Neural cell (in vitro differentiated cells): ENCODE data around the gene RAB34. TPM values are rescaled to one million over a fixed set of nuclear protein-coding genes. Genes with fewer than 3 reads are reported as not detected.
A peak's percentile ranks its signal among the peaks of the same experiment; 100 is the strongest.

Experiments
- H2AFZ ChIP-seq: fragments of 200-600, 300-800 bp; sonication (generic), shearing (Covaris generic); 2 replicates; pipeline ENCODE4 v1.6.0; 2014; ENCODE audit warnings: low read depth, mild to moderate bottlenecking, antibody characterized with exemption, low read length, moderate library complexity
- H3F3A ChIP-seq: fragments of 200-600 bp; shearing (Covaris generic); 2 replicates; pipeline ENCODE4 v1.6.1; 2016; ENCODE audit warnings: mild to moderate bottlenecking, moderate library complexity, mixed read lengths, antibody characterized with exemption, low read length; ENCODE audit not compliant: insufficient read depth, poor library complexity, severe bottlenecking
- H3K27ac ChIP-seq: fragments of 200-600, 300-800 bp; sonication (generic), shearing (Covaris generic); 2 replicates; pipeline ENCODE4 v1.5.1; 2014; ENCODE audit warnings: mild to moderate bottlenecking, low read length, moderate library complexity
- H3K27me3 ChIP-seq: fragments of 300-800, 200-600 bp; sonication (generic), shearing (Covaris generic); 2 replicates; pipeline ENCODE4 v1.6.0; 2014; ENCODE audit warnings: mild to moderate bottlenecking, low read depth, low read length, moderate library complexity; ENCODE audit not compliant: insufficient read depth
- H3K36me3 ChIP-seq: fragments of 300-800, 200-600 bp; sonication (generic), shearing (Covaris generic); 2 replicates; pipeline ENCODE4 v1.5.1; 2014; ENCODE audit warnings: mild to moderate bottlenecking, antibody characterized with exemption, low read length, moderate library complexity; ENCODE audit not compliant: insufficient read depth
- H3K4me2 ChIP-seq: fragments of 300-800, 200-600 bp; sonication (generic), shearing (Covaris generic); 2 replicates; pipeline ENCODE4 v1.6.0; 2014; ENCODE audit warnings: mild to moderate bottlenecking, low read length
- H3K4me3 ChIP-seq: fragments of 300-800, 200-600 bp; sonication (generic), shearing (Covaris generic); 2 replicates; pipeline ENCODE4 v1.5.1; 2014; ENCODE audit warnings: mild to moderate bottlenecking, low read length, moderate library complexity
- H3K79me2 ChIP-seq: fragments of 200-600 bp; shearing (Covaris generic); replicated peaks from 2 replicates; pipeline ENCODE4 v1.6.0; 2014; ENCODE audit warnings: mild to moderate bottlenecking, low read length, moderate library complexity; ENCODE audit not compliant: insufficient read depth
- H3K9ac ChIP-seq: fragments of 300-800, 200-600 bp; sonication (generic), shearing (Covaris generic); 2 replicates; pipeline ENCODE4 v1.6.1; 2016; ENCODE audit warnings: mild to moderate bottlenecking, low read length, mixed read lengths
- H3K9me2 ChIP-seq: fragments of 200-600 bp; shearing (Covaris generic); 2 replicates; pipeline ENCODE4 v1.6.1; 2016; ENCODE audit warnings: mild to moderate bottlenecking, low read length, mixed read lengths; ENCODE audit not compliant: insufficient read depth
- H3K9me3 ChIP-seq: fragments of 200-600, 300-800 bp; sonication (generic), shearing (Covaris generic); 2 replicates; pipeline ENCODE4 v1.6.1; 2016; ENCODE audit warnings: mild to moderate bottlenecking, mixed run types, low read length, moderate library complexity, mixed read lengths
- H4K20me1 ChIP-seq: fragments of 200-600 bp; shearing (Covaris generic); 2 replicates; pipeline ENCODE4 v1.6.1; 2016; ENCODE audit warnings: mild to moderate bottlenecking, mixed run types; ENCODE audit not compliant: insufficient read depth
- EP300 ChIP-seq: fragments of 450-650 bp; conservative IDR thresholded peaks from 2 replicates; pipeline ENCODE4 v1.6.1; 2014; ENCODE audit warnings: antibody characterized with exemption, mild to moderate bottlenecking, moderate library complexity; ENCODE audit not compliant: poor library complexity, severe bottlenecking
- EZH2 ChIP-seq: fragments of 200-600, 300-800 bp; shearing (Covaris generic), sonication (generic); IDR thresholded peaks from 2 replicates; pipeline ENCODE4 v1.6.1; 2014; ENCODE audit warnings: antibody characterized with exemption, low read length, borderline replicate concordance, mild to moderate bottlenecking; ENCODE audit not compliant: insufficient read depth, poor library complexity, severe bottlenecking
- MXI1 ChIP-seq: fragments of 450-650 bp; conservative IDR thresholded peaks from 2 replicates; pipeline ENCODE4 v1.6.1; 2014; ENCODE audit warnings: antibody characterized with exemption, mild to moderate bottlenecking; ENCODE audit not compliant: poor library complexity, severe bottlenecking
- POLR2AphosphoS5 ChIP-seq: IDR thresholded peaks from 2 replicates; pipeline ENCODE4 v1.6.1; 2012
- RAD21 ChIP-seq: fragments of 450-650 bp; conservative IDR thresholded peaks from 2 replicates; pipeline ENCODE4 v1.6.1; 2014; ENCODE audit warnings: antibody characterized with exemption, mild to moderate bottlenecking, moderate library complexity
- SMC3 ChIP-seq: fragments of 450-650 bp; conservative IDR thresholded peaks from 2 replicates; pipeline ENCODE4 v1.6.1; 2014; ENCODE audit warnings: antibody characterized with exemption, mild to moderate bottlenecking, moderate library complexity; ENCODE audit not compliant: poor library complexity
- TAF1 ChIP-seq: IDR thresholded peaks from 2 replicates; pipeline ENCODE4 v1.6.1; 2012; ENCODE audit warnings: low read depth
- polyA plus RNA-seq: library from polyadenylated mRNA; depleted of rRNA; stranded (reverse); fragments of >200 nt; gene quantifications from 2 replicates; pipeline ENCODE4 v1.2.3, GENCODE V29; 2014
- TF ChIP-seq, protein P1 (sequence below): IDR thresholded peaks from 2 replicates; pipeline ENCODE4 v1.6.1; 2012; ENCODE audit warnings: borderline replicate concordance
- TF ChIP-seq, protein P2 (sequence below): fragments of 450-650 bp; IDR thresholded peaks from 2 replicates; pipeline ENCODE4 v1.5.1; 2014; ENCODE audit warnings: antibody characterized with exemption, mild to moderate bottlenecking, moderate library complexity; ENCODE audit not compliant: poor library complexity, severe bottlenecking

RAB34 gene
- polyA plus RNA-seq, 1 donor from 2014 or later, result 9.3 TPM

DNA sequence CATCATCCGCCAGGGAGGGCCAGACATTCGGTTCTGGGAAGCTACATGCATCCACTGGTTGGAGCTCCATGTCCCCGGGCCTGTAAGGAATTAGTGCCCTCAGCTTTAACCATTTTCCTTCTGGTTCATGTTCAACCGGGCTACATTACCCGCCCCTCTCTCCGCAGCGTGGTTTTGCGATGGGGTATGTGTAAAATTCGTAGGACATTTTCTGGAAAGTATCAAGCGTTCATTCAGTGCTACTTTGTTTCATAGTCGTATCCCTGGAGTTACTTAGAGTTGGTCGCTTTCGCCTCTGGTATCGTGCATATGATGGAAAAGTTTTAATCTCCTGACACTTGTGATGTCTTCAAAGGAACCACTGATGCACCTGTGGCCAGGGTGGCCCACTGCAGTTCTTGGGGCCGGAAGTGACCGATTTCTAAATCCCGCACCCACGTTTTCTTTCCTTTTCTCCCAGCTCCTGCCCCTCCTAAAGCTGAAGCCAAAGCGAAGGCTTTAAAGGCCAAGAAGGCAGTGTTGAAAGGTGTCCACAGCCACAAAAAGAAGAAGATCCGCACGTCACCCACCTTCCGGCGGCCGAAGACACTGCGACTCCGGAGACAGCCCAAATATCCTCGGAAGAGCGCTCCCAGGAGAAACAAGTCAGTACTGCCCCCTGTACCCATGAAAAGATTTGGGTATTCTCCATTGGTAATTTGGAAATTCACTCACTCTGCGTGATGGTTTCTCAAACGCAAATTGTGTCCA, 2.8 kb upstream of the RAB34 start:
- Histone ChIP-seq H4K20me1 (no peaks in the 10 kb centered on the region), H3K4me3 (peak overlapping the region; percentile 92), H3K9me2 (no peaks in the 10 kb centered on the region), H3F3A (no peaks in the 10 kb centered on the region), H3K36me3 (no peaks in the 10 kb centered on the region), H3K4me2 (peak overlapping the region; percentile 93), H3K9me3 (no peaks in the 10 kb centered on the region), H3K27ac (peak overlapping the region; percentile 84), H2AFZ (peak overlapping the region; percentile 36), H3K27me3 (peaks cover 28% of the 10 kb centered on the region), H3K79me2 (peaks cover 17% of the 10 kb centered on the region), H3K9ac (peak overlapping the region; percentile 88)
- TF ChIP-seq POLR2AphosphoS5 (no peak), EZH2 (no peak), MXI1 (peak; percentile 55)
- TF ChIP-seq, protein P1, sequence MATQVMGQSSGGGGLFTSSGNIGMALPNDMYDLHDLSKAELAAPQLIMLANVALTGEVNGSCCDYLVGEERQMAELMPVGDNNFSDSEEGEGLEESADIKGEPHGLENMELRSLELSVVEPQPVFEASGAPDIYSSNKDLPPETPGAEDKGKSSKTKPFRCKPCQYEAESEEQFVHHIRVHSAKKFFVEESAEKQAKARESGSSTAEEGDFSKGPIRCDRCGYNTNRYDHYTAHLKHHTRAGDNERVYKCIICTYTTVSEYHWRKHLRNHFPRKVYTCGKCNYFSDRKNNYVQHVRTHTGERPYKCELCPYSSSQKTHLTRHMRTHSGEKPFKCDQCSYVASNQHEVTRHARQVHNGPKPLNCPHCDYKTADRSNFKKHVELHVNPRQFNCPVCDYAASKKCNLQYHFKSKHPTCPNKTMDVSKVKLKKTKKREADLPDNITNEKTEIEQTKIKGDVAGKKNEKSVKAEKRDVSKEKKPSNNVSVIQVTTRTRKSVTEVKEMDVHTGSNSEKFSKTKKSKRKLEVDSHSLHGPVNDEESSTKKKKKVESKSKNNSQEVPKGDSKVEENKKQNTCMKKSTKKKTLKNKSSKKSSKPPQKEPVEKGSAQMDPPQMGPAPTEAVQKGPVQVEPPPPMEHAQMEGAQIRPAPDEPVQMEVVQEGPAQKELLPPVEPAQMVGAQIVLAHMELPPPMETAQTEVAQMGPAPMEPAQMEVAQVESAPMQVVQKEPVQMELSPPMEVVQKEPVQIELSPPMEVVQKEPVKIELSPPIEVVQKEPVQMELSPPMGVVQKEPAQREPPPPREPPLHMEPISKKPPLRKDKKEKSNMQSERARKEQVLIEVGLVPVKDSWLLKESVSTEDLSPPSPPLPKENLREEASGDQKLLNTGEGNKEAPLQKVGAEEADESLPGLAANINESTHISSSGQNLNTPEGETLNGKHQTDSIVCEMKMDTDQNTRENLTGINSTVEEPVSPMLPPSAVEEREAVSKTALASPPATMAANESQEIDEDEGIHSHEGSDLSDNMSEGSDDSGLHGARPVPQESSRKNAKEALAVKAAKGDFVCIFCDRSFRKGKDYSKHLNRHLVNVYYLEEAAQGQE, result peak; percentile 1

DNA sequence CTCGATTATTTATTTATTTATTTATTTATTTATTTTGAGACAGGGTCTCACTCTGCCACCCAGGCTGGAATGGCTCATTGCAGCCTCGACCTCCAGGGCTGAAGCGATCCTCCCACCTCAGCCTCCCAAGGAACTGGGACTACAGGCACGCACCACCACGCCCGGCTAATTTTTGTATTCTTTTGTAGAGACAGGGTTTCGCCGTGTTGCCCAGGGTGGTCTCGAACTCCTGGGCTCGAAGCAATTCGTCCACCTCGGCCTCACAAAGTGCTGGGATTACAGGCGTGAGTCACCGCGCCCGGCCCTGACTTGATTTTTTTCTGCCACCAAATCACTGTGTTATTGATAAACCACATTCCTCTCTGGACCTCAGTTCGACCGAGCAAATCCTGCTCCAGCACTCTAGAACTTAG, 1.4 kb upstream of the RAB34 start:
- H3K79me2 ChIP-seq, result peaks cover 17% of the 10 kb centered on the region
- H3K36me3 ChIP-seq, result no peaks in the 10 kb centered on the region
- H3K27me3 ChIP-seq, result peaks cover 28% of the 10 kb centered on the region
- H3K9ac ChIP-seq, result peak overlapping the region; percentile 88
- no peaks in the 10 kb centered on the region for H3K9me2 ChIP-seq
- H3K4me3 ChIP-seq, result peak overlapping the region; percentile 92
- H3F3A ChIP-seq, result no peaks in the 10 kb centered on the region
- H4K20me1 ChIP-seq, result no peaks in the 10 kb centered on the region
- H3K9me3 ChIP-seq, result no peaks in the 10 kb centered on the region
- TF ChIP-seq, protein P2, sequence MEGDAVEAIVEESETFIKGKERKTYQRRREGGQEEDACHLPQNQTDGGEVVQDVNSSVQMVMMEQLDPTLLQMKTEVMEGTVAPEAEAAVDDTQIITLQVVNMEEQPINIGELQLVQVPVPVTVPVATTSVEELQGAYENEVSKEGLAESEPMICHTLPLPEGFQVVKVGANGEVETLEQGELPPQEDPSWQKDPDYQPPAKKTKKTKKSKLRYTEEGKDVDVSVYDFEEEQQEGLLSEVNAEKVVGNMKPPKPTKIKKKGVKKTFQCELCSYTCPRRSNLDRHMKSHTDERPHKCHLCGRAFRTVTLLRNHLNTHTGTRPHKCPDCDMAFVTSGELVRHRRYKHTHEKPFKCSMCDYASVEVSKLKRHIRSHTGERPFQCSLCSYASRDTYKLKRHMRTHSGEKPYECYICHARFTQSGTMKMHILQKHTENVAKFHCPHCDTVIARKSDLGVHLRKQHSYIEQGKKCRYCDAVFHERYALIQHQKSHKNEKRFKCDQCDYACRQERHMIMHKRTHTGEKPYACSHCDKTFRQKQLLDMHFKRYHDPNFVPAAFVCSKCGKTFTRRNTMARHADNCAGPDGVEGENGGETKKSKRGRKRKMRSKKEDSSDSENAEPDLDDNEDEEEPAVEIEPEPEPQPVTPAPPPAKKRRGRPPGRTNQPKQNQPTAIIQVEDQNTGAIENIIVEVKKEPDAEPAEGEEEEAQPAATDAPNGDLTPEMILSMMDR, result no peak
- no peak for TF ChIP-seq EZH2
- TF ChIP-seq, protein P1, result no peak
- no peak for TF ChIP-seq POLR2AphosphoS5
- TF ChIP-seq EP300, result no peak
- no peak for TF ChIP-seq SMC3
- TF ChIP-seq RAD21, result no peak
- no peak for TF ChIP-seq TAF1
- no peak for TF ChIP-seq MXI1
- H3K4me2 ChIP-seq, result peak overlapping the region; percentile 25
- peak overlapping the region; percentile 84 for H3K27ac ChIP-seq
- H2AFZ ChIP-seq, result peak overlapping the region; percentile 35
